PFSK-1 (cell line): ENCODE measurements around the gene GINS2.

Experiments
- FOXP2 ChIP-seq: optimal IDR thresholded peaks from 2 replicates; pipeline ENCODE3; 2011; ENCODE audit warnings: borderline replicate concordance, control low read depth, inconsistent platforms; ENCODE audit not compliant: insufficient read depth; ENCODE audit errors: extremely low read length, extremely low read depth
- POLR2AphosphoS5 ChIP-seq: IDR thresholded peaks from 2 replicates; pipeline ENCODE4 v1.6.1; 2012; ENCODE audit warnings: low read depth, mild to moderate bottlenecking, control low read depth, low read length, moderate library complexity
- SIN3A ChIP-seq: IDR thresholded peaks from 2 replicates; pipeline ENCODE4 v1.6.1; 2012; ENCODE audit warnings: mild to moderate bottlenecking, low read length, moderate library complexity, borderline replicate concordance; ENCODE audit not compliant: insufficient read depth
- TAF1 ChIP-seq: IDR thresholded peaks from 2 replicates; pipeline ENCODE4 v1.6.1; 2012; ENCODE audit warnings: low read length, control low read depth, borderline replicate concordance; ENCODE audit not compliant: insufficient read depth
- TF ChIP-seq, protein P1 (sequence below), 2 experiments: IDR thresholded peaks; 2 replicates each; pipeline versions ENCODE4 v1.6.1 to v1.8.0; 2011 to 2012; ENCODE audit warnings: low read depth in 2 of 2, low read length in 2 of 2, control low read depth in 1 of 2, inconsistent platforms in 1 of 2, mild to moderate bottlenecking in 1 of 2, moderate library complexity in 1 of 2; ENCODE audit not compliant: insufficient read depth in 1 of 2

GINS2 gene

DNA sequence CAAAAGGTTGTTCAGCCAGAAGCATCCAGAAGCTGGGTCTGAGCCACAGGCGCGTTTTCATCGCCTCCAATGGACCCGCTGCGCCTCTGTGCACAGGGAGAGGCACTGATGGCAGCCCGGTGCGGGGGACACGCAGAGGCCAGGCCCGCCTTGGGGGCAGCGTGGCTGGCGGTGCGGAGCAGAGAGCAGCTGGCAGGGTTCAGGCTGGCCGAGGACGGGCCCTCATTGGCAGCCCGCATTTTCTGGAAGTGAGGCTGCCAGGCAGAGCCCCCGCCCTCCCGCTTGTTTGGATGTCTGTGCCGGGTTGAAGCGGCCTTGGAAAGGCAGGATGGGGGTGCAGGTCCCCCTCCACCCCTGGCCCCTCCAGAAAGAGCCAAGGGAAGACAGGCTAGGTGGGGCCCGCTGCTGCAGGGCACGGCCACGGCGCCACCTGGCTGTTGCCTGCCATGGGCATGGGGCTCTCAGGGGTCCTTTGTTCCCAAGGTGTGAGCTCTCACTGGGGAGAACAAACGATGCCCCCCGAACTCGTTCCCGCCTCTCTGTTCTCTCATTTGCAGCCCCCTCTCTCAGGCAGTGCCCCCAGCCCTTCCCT lies 56.9 kb downstream of the GINS2 start:
- TF ChIP-seq, protein P1, sequence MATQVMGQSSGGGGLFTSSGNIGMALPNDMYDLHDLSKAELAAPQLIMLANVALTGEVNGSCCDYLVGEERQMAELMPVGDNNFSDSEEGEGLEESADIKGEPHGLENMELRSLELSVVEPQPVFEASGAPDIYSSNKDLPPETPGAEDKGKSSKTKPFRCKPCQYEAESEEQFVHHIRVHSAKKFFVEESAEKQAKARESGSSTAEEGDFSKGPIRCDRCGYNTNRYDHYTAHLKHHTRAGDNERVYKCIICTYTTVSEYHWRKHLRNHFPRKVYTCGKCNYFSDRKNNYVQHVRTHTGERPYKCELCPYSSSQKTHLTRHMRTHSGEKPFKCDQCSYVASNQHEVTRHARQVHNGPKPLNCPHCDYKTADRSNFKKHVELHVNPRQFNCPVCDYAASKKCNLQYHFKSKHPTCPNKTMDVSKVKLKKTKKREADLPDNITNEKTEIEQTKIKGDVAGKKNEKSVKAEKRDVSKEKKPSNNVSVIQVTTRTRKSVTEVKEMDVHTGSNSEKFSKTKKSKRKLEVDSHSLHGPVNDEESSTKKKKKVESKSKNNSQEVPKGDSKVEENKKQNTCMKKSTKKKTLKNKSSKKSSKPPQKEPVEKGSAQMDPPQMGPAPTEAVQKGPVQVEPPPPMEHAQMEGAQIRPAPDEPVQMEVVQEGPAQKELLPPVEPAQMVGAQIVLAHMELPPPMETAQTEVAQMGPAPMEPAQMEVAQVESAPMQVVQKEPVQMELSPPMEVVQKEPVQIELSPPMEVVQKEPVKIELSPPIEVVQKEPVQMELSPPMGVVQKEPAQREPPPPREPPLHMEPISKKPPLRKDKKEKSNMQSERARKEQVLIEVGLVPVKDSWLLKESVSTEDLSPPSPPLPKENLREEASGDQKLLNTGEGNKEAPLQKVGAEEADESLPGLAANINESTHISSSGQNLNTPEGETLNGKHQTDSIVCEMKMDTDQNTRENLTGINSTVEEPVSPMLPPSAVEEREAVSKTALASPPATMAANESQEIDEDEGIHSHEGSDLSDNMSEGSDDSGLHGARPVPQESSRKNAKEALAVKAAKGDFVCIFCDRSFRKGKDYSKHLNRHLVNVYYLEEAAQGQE (IDR thresholded peaks at IDR 0.05; ENCODE audit: insufficient read depth in 1 of 2, low read depth in 2 of 2, low read length in 2 of 2), result no peak
- TF ChIP-seq SIN3A, result no peak
- TF ChIP-seq FOXP2, result no peak
- no peak for TF ChIP-seq POLR2AphosphoS5
- TF ChIP-seq TAF1, result no peak

DNA sequence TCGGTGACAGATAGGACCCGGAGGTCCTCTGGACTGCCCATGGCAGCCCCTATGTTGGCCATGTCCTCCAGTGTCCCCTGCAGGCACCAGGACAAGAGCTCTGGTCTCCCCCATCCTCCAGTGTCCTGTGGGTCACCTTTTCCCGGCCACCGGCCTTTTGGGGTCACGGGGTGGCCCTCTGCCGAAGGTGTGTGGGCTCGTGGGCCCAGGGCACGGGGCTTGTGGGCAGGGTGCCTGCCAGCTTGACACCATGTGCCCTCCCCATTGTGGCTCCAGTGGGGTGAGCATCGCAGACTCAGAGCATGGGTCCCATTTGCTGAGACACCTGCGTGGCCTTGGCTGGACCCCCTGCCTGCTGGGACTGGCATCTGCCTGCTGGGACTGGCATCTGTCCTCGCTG lies 57.5 kb downstream of the GINS2 start:
- TF ChIP-seq, protein P1 (IDR thresholded peaks at IDR 0.05; ENCODE audit: insufficient read depth in 1 of 2, low read depth in 2 of 2, low read length in 2 of 2), result no peak
- TF ChIP-seq POLR2AphosphoS5 (no peak), TAF1 (no peak), FOXP2 (no peak), SIN3A (no peak)

DNA sequence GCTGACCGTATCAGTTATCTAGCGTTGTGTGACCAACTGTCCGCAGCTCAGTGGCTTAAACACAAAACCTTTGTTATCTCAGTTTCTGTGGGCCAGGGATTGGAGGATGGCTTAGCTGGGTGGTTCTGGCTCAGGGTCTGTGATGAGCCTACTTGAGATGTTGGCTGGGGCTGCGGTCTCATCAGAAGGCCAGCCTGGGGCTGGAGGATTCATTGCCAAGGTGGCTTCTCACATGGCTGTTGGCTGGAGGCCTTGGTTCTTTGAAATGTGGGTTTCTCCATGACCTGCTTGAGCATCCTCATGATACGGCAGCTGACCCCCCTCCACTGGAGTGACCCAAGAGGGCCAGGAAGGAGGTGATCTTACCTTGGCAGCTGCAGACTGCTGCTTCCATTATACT lies 58.9 kb downstream of the GINS2 start:
- TF ChIP-seq, protein P1 (IDR thresholded peaks at IDR 0.05; ENCODE audit: insufficient read depth in 1 of 2, low read depth in 2 of 2, low read length in 2 of 2), result no peak
- TF ChIP-seq FOXP2, result no peak
- no peak for TF ChIP-seq POLR2AphosphoS5
- no peak for TF ChIP-seq TAF1
- TF ChIP-seq SIN3A, result no peak

DNA sequence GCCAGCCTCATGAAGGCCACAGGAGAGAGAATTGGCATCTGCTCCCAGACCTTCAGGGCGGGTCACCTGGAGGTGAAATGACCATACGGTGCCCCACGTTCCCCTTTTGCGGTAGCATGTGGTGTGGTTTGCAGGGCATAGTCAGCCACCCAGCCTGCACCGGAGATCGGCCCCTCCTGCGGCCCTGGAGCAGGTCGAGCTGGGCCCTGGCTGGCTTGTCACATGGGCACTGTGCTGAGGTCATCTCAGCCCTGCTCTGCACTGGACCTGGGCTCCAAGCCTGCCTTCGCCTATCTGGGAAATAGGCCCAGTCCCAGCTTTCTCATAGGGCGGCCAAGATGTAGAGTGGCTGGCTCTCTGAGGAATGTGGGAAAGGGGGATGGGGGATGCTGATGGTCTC lies 59.4 kb downstream of the GINS2 start:
- TF ChIP-seq FOXP2 (no peak), TAF1 (no peak), POLR2AphosphoS5 (no peak), SIN3A (no peak)
- TF ChIP-seq, protein P1 (IDR thresholded peaks at IDR 0.05; ENCODE audit: insufficient read depth in 1 of 2, low read depth in 2 of 2, low read length in 2 of 2), result no peak
